HG03025 (cell line): ENCODE measurements around the gene EVI5.
"Not testable (repeated sequence)": the region's sequence is repeated elsewhere in the genome, so short reads cannot be mapped to it uniquely, and the experiment has no call there.

ENCODE experiments used
- ATAC-seq: cut with Tn5 transposase; IDR thresholded peaks from one replicate; pipeline ENCODE4 v1.9.1; 2021; ENCODE audit warnings: mild to moderate bottlenecking, moderate library complexity; ENCODE audit not compliant: unreplicated experiment, low FRiP score

The EVI5 gene

GRCh38 chr1:92754000-92754718 lies 30.7 kb downstream of the EVI5 start:
- ATAC-seq = no peak

- no peak for ATAC-seq
These were observed 32.2 kb downstream of the EVI5 start for GRCh38 chr1:92752719-92753118.

- ATAC-seq = no peak
These were observed 35.8 kb downstream of the EVI5 start for GRCh38 chr1:92749024-92749634.

- ATAC-seq = no peak
These were observed 36.8 kb downstream of the EVI5 start for GRCh38 chr1:92748138-92748537.

GRCh38 chr1:92747735-92748134 lies 37.2 kb downstream of the EVI5 start:
- no peak for ATAC-seq

- ATAC-seq = not testable (repeated sequence)
These were observed 38.7 kb downstream of the EVI5 start for GRCh38 chr1:92746255-92746654.

- no peak for ATAC-seq
These were observed 41.7 kb downstream of the EVI5 start for GRCh38 chr1:92743221-92743620.

GRCh38 chr1:92739669-92740524 lies 45.0 kb downstream of the EVI5 start:
- no peak for ATAC-seq

- ATAC-seq = no peak
These were observed 48.5 kb downstream of the EVI5 start for GRCh38 chr1:92736395-92736794.

GRCh38 chr1:92730476-92730875 lies 54.4 kb downstream of the EVI5 start:
- no peak for ATAC-seq

GRCh38 chr1:92728697-92729096 lies 56.2 kb downstream of the EVI5 start:
- ATAC-seq = no peak

- not testable (repeated sequence) for ATAC-seq
These were observed 61.2 kb downstream of the EVI5 start for GRCh38 chr1:92723713-92724112.

GRCh38 chr1:92721886-92722285 lies 63.0 kb downstream of the EVI5 start:
- no peak for ATAC-seq

GRCh38 chr1:92721157-92721556 lies 63.8 kb downstream of the EVI5 start:
- ATAC-seq = not testable (repeated sequence)

GRCh38 chr1:92715476-92715951 lies 69.4 kb downstream of the EVI5 start:
- ATAC-seq = not testable (repeated sequence)

GRCh38 chr1:92713939-92714338 lies 71.0 kb downstream of the EVI5 start:
- no peak for ATAC-seq

GRCh38 chr1:92711473-92712165 lies 73.3 kb downstream of the EVI5 start:
- ATAC-seq = no peak

GRCh38 chr1:92709738-92710137 lies 75.2 kb downstream of the EVI5 start:
- no peak for ATAC-seq

- no peak for ATAC-seq
These were observed 76.4 kb downstream of the EVI5 start for GRCh38 chr1:92708368-92708950.

GRCh38 chr1:92707709-92708108 lies 77.2 kb downstream of the EVI5 start:
- no peak for ATAC-seq
